ENCODE data around the gene SLC5A10.

DNA sequence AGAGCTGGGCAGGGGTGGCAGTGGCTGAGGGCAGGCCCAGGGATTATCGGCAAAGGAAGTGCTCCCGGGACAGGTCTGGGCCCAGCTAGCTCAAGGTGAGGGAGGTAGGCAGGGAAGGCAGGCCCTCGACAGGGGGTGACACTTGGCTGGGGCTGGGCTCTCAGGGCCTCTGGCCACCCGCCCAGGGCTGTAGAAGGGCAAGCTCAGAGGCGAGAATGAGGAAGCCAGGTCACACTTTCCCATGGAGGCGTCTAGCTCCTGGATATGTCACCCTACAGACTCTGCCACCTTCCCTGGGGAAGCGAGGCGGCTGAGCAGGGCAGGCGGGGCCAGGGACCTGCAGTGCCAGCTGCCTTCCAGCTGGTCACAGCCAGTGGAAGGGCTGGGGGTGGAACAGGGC, 33.5 kb downstream of the SLC5A10 start:
- no peak for TF ChIP-seq CTCF (conservative IDR thresholded peaks at IDR 0.05)
- TF ChIP-seq ZFX (IDR thresholded peaks at IDR 0.05) = no peak

Data from C4-2B (cell line).